ENCODE measurements around the gene STK16.
A peak's percentile ranks its signal among the peaks of the same experiment; 100 is the strongest.

STK16 gene

GRCh38 chr2:219296142-219296541 is 50.9 kb downstream of the STK16 start:
- TF ChIP-seq CTCF (IDR thresholded peaks at IDR 0.05; ENCODE audit: low read length, missing control alignments): no peak
- DNase-seq (ENCODE audit: low read depth): no peak
- H3K4me3 ChIP-seq (replicated peaks; ENCODE audit: low read depth, low read length): no peak overlapping the region

GRCh38 chr2:219296631-219297391 is 51.5 kb downstream of the STK16 start:
- H3K4me3 ChIP-seq (replicated peaks; ENCODE audit: low read depth, low read length): no peak overlapping the region
- TF ChIP-seq CTCF (IDR thresholded peaks at IDR 0.05; ENCODE audit: low read length, missing control alignments): no peak

GRCh38 chr2:219297766-219298456 is 52.6 kb downstream of the STK16 start:
- no peak for DNase-seq (ENCODE audit: low read depth)
- no peak overlapping the region for H3K4me3 ChIP-seq (replicated peaks; ENCODE audit: low read depth, low read length)
- TF ChIP-seq CTCF (IDR thresholded peaks at IDR 0.05; ENCODE audit: low read length, missing control alignments): peak; percentile 25

More at GRCh38 chr2:219296631-219297391, 51.5 kb downstream of the STK16 start:
- no peak for DNase-seq (ENCODE audit: low read depth)

GRCh38 chr2:219298759-219299371 is 53.6 kb downstream of the STK16 start:
- DNase-seq (ENCODE audit: low read depth): peak; percentile 84
- no peak overlapping the region for H3K4me3 ChIP-seq (replicated peaks; ENCODE audit: low read depth, low read length)
- peak; percentile 96 for TF ChIP-seq CTCF (IDR thresholded peaks at IDR 0.05; ENCODE audit: low read length, missing control alignments)

GRCh38 chr2:219299372-219299760 is 54.1 kb downstream of the STK16 start:
- no peak for TF ChIP-seq CTCF (IDR thresholded peaks at IDR 0.05; ENCODE audit: low read length, missing control alignments)
- H3K4me3 ChIP-seq (replicated peaks; ENCODE audit: low read depth, low read length): no peak overlapping the region

More at GRCh38 chr2:219299372-219299760, 54.1 kb downstream of the STK16 start:
- no peak for DNase-seq (ENCODE audit: low read depth)

Data from fibroblast of pulmonary artery (primary cell).